Parathyroid adenoma (tissue), 2 donors: Measurements from ENCODE around the gene CDH11.
A peak's percentile ranks its signal among the peaks of the same experiment; 100 is the strongest.

ENCODE experiments used
- H2AFZ ChIP-seq: fragments of 300-600 bp; sonication (generic); one replicate; pipeline ENCODE4 v1.7.0; 2017; ENCODE audit warnings: antibody characterized with exemption, mild to moderate bottlenecking
- H3K27ac ChIP-seq: fragments of 300-600 bp; sonication (generic); one replicate; pipeline ENCODE4 v1.7.0; 2017
- H3K27me3 ChIP-seq: fragments of 300-600 bp; sonication (generic); one replicate; pipeline ENCODE4 v1.7.0; 2017; ENCODE audit warnings: low read length; ENCODE audit not compliant: control insufficient read depth, insufficient read depth
- H3K36me3 ChIP-seq: fragments of 300-600 bp; sonication (generic); one replicate; pipeline ENCODE4 v1.7.0; 2017; ENCODE audit warnings: low read length; ENCODE audit not compliant: control insufficient read depth, insufficient read depth
- H3K4me1 ChIP-seq: fragments of 300-600 bp; sonication (generic); one replicate; pipeline ENCODE4 v1.7.0; 2017; ENCODE audit warnings: control low read depth
- H3K4me2 ChIP-seq: fragments of 300-600 bp; sonication (generic); one replicate; pipeline ENCODE4 v1.7.0; 2017; ENCODE audit warnings: low read length
- H3K4me3 ChIP-seq: fragments of 300-600 bp; sonication (generic); one replicate; pipeline ENCODE4 v1.7.0; 2017; ENCODE audit warnings: low read depth, low read length
- H3K79me2 ChIP-seq: fragments of 300-600 bp; sonication (generic); one replicate; pipeline ENCODE4 v1.7.0; 2017; ENCODE audit warnings: control low read depth
- H3K9ac ChIP-seq: fragments of 300-600 bp; sonication (generic); one replicate; pipeline ENCODE4 v1.7.0; 2017; ENCODE audit warnings: mild to moderate bottlenecking
- H3K9me3 ChIP-seq: fragments of 300-600 bp; sonication (generic); one replicate; pipeline ENCODE4 v1.7.0; 2017; ENCODE audit warnings: low read length; ENCODE audit not compliant: control insufficient read depth
- CTCF ChIP-seq: fragments of 300-600 bp; sonication (generic); IDR thresholded peaks from one replicate; pipeline ENCODE4 v1.7.0; 2017; ENCODE audit warnings: antibody characterized with exemption, mild to moderate bottlenecking
- donor health status: primary hyperparathyroidism.

The CDH11 gene

DNA sequence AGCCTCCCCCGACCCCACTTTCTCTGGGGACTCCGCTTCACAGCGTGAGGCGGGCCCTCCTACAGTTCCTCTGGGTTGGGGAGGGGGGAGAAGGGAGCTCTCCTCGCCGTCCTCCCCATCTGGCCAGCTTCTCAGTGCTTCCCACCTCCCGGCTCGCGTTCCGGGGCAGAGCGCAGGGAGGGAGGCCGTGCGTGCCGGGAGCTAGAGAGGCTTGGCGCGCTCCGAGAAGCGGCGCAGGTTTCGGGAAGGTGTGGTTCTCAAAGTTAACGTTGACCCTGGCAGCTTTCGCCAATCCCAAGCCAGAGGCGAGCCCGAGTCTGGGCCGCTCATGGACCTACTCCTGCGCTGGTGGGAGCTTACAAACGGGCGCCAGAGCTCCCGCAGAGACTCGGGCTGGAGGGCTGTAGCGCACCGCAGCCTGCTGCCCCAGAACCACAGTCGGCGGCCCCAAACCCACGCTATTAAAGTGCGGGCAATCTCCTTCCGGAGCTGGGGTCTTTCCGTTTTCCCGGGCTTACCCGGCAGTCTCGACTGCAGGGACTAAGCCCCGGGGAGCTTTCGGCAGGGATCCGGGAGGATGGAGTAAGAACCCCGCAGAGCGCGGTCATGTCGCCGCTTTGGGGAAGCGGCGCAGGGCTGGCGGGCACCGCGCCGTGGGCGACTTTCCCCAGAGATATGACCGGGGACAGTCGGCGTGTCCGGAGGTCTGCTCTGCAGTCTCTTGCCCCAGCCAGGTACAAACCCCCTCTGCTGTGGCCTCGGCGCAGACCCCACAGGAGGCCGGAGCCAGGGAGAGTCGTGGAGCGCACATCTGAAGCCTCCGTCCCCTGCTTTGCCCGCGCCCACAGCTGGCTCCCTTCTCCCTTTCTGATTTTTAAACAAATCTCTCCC, 787 bp downstream of the CDH11 start:
- peak overlapping the region; percentile 30 for H3K27ac ChIP-seq
- H3K4me1 ChIP-seq: no peaks in the 10 kb centered on the region
- H3K27me3 ChIP-seq: no peaks in the 10 kb centered on the region
- H3K9me3 ChIP-seq: no peaks in the 10 kb centered on the region
- H3K9ac ChIP-seq: no peak overlapping the region
- no peak for TF ChIP-seq CTCF
- H3K4me3 ChIP-seq: peak overlapping the region; percentile 68
- no peaks in the 10 kb centered on the region for H3K79me2 ChIP-seq
- H2AFZ ChIP-seq: peak overlapping the region; percentile 45
- peak overlapping the region; percentile 76 for H3K4me2 ChIP-seq
- no peaks in the 10 kb centered on the region for H3K36me3 ChIP-seq

DNA sequence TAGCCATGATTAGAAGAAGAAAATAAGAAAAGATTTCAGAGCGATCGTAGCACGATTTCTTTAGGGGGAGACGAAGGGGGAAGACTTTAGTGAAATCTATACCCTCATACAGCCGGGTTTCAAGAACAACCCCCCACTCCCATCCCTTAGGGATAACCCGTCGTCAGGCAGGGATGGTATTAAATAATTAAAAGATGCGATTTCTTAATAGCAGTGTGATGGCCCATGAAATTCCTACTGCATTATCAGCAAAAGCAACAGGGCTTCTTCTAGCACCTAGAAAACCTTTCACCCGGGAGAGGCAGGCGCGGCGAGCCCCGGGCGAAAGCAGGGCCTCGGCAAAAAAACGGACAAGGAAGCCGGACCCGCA, 1.4 kb downstream of the CDH11 start:
- TF ChIP-seq CTCF: no peak
- peak overlapping the region; percentile 68 for H3K4me3 ChIP-seq

DNA sequence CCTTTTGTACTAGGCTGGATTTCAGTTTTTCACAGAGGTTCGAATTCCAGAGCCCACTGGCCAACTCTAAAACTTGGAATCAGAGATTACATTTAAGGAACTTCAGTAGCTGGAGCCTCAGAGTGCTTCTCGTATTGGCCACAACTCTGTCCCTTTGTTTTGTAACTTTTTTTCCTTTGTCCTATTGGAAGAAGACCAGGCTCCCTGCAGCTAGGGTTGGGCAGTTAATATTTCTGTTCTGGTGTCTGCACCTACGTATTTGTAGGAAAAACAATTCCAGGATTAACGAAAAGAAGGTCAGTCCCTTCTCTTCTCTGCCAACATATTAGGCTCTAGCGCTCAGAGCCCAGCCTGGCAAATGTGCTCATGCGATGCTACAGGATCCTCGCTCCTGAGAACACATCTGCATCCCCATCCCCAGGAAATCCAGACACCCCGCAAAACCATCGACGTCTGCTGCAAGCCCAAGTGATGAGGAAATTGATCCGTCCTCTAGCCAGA, 1.9 kb downstream of the CDH11 start:
- H3K27ac ChIP-seq: no peak overlapping the region
- no peaks in the 10 kb centered on the region for H3K4me1 ChIP-seq
- no peaks in the 10 kb centered on the region for H3K79me2 ChIP-seq
- H3K4me3 ChIP-seq: peak overlapping the region; percentile 68
- TF ChIP-seq CTCF: no peak
- peak overlapping the region; percentile 25 for H3K4me2 ChIP-seq
- no peak overlapping the region for H2AFZ ChIP-seq
- no peaks in the 10 kb centered on the region for H3K27me3 ChIP-seq
- H3K9ac ChIP-seq: no peak overlapping the region
- H3K9me3 ChIP-seq: no peaks in the 10 kb centered on the region
- H3K36me3 ChIP-seq: no peaks in the 10 kb centered on the region

More for the DNA sequence above, 1.4 kb downstream of the CDH11 start:
- Histone ChIP-seq H2AFZ (no peak overlapping the region), H3K27me3 (no peaks in the 10 kb centered on the region), H3K27ac (no peak overlapping the region), H3K36me3 (no peaks in the 10 kb centered on the region), H3K79me2 (no peaks in the 10 kb centered on the region), H3K4me1 (no peaks in the 10 kb centered on the region), H3K9ac (no peak overlapping the region), H3K4me2 (peak overlapping the region; percentile 76), H3K9me3 (no peaks in the 10 kb centered on the region)

- H3K9me3 ChIP-seq: no peaks in the 10 kb centered on the region
- no peak overlapping the region for H3K4me3 ChIP-seq
- H3K4me1 ChIP-seq: no peaks in the 10 kb centered on the region
- H3K9ac ChIP-seq: no peak overlapping the region
- no peaks in the 10 kb centered on the region for H3K79me2 ChIP-seq
- TF ChIP-seq CTCF: no peak
- no peak overlapping the region for H3K4me2 ChIP-seq
- H3K27ac ChIP-seq: no peak overlapping the region
- H3K36me3 ChIP-seq: no peaks in the 10 kb centered on the region
- no peak overlapping the region for H2AFZ ChIP-seq
- no peaks in the 10 kb centered on the region for H3K27me3 ChIP-seq
Measured at GRCh38 chr16:65119435-65119834, 2.4 kb downstream of the CDH11 start.
